AG09319 (cell line): ENCODE data around the gene LRGUK.

ENCODE experiments used
- DNase-seq: peaks from one replicate; pipeline ENCODE4 v3.0.0-alpha.2; 2010; ENCODE audit warnings: low read depth; ENCODE audit errors: extremely low read depth
- CTCF ChIP-seq: IDR thresholded peaks from 2 replicates; pipeline ENCODE4 v1.5.1; 2011; ENCODE audit warnings: low read depth, mild to moderate bottlenecking, inconsistent platforms, low read length, moderate library complexity

Gene LRGUK

GRCh38 chr7:134262322-134262721, 135.2 kb downstream of the LRGUK start:
- no peak for TF ChIP-seq CTCF
- no peak for DNase-seq

GRCh38 chr7:134276951-134277350, 149.8 kb downstream of the LRGUK start:
- DNase-seq: no peak

GRCh38 chr7:134278502-134279153, 151.5 kb downstream of the LRGUK start:
- DNase-seq: no peak
- TF ChIP-seq CTCF: no peak

More at GRCh38 chr7:134276951-134277350, 149.8 kb downstream of the LRGUK start:
- TF ChIP-seq CTCF: no peak

GRCh38 chr7:134279336-134279735, 152.2 kb downstream of the LRGUK start:
- TF ChIP-seq CTCF: no peak
- no peak for DNase-seq

- TF ChIP-seq CTCF: no peak
- DNase-seq: no peak
Measured at GRCh38 chr7:134279898-134280297, 152.8 kb downstream of the LRGUK start.

- no peak for TF ChIP-seq CTCF
- DNase-seq: no peak
Measured at GRCh38 chr7:134280508-134280907, 153.4 kb downstream of the LRGUK start.

- no peak for DNase-seq
- TF ChIP-seq CTCF: no peak
Measured at GRCh38 chr7:134284011-134284410, 156.9 kb downstream of the LRGUK start.
